Sciatic nerve (tissue), 2 donors: ENCODE results near the gene CES5A. TPM values are rescaled to one million over a fixed set of nuclear protein-coding genes. Genes with fewer than 3 reads are reported as not detected.
"Not testable (repeated sequence)": the region's sequence is repeated elsewhere in the genome, so short reads cannot be mapped to it uniquely, and the experiment has no call there.

Experiments
- ATAC-seq: fragments of 200-7000 bp; cut with Tn5 transposase; one replicate; pipeline ENCODE4 v1.9.1; 2020; ENCODE audit warnings: mild to moderate bottlenecking, moderate library complexity
- DNase-seq: peaks from one replicate; pipeline ENCODE4 v3.0.0-alpha.2; 2020; ENCODE audit warnings: low spot score
- intact Hi-C: fragments of 100-400 bp; cut with DNase I; formaldehyde crosslinking; loops from one replicate; pipeline ENCODE4 v1.14.2; 2022
- total RNA-seq: library from RNA; stranded (reverse); fragmentation: NEBNext Ultra II Directional; extraction: Animal tissue kit (Norgen Biotek cat#: 25700); gene quantifications from one replicate; pipeline ENCODE4 v1.2.1, GENCODE V29; 2021
- donor health status: DM: no; HTN: no; CAD: no.
- donor health status: DM: no; HTN: no; CAD: no.

CES5A gene
- total RNA-seq, 1 donor from 2014 or later, result not detected

DNA sequence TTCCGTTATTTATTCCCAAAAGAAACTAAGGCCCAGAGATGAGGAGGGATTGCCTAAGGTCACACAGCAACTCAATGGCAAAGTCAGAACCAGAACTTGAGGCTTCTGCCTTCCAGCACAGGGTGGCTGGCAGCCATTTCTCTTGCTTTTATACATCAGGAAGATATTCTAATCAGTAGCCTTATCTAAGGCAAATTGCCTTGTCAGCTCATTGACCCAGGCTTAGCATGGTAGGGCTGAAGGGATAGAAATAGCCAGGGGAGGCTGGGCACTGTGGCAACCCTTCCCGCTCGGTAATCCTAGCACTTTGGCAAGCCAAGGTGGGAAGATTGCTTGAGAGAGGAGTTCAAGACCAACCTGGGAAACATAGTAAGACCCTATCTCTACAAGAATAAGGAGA lies 40.0 kb downstream of the CES5A start:
- ATAC-seq, DNase-seq, intact Hi-C loops: not testable (repeated sequence)

- DNase-seq (no peak), ATAC-seq (no peak)
- intact Hi-C loops, result no loop called here
Measured at GRCh38 chr16:55834049-55834448, 41.1 kb downstream of the CES5A start.

GRCh38 chr16:55832773-55833691 lies 42.1 kb downstream of the CES5A start, which contains the start of gene CES1:
TSS of gene CES1 (minus strand) at chr16:55833096. CDS start at chr16:55833055, 41 bp downstream.
- ATAC-seq (peak; percentile 93), DNase-seq (peak; percentile 85)
- intact Hi-C loops, result no loop called here

DNA sequence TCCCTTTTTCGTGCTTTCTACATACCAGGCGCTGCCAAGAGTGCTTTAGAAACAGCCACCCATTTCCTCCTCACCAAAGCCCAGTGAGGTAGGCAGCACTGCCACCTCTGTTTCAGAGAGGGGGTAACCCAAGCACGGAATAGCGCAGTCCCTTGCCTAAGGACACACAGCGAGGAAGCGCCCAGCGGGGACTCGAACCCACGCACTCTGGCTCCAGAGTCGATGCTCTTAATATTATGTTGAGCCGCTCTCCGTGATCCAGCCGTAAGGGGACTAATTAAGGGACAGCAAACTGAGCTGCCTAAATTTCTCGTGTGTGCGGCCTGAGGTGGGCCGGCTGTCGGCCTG lies 42.8 kb downstream of the CES5A start:
- intact Hi-C loops, result no loop called here
- ATAC-seq, result no peak
- DNase-seq, result no peak

- ATAC-seq, result no peak
- no peak for DNase-seq
- intact Hi-C loops, result no loop called here
Measured at GRCh38 chr16:55830658-55831294, 44.4 kb downstream of the CES5A start.

GRCh38 chr16:55829232-55829631 lies 45.9 kb downstream of the CES5A start:
- DNase-seq, intact Hi-C loops, ATAC-seq: not testable (repeated sequence)

DNA sequence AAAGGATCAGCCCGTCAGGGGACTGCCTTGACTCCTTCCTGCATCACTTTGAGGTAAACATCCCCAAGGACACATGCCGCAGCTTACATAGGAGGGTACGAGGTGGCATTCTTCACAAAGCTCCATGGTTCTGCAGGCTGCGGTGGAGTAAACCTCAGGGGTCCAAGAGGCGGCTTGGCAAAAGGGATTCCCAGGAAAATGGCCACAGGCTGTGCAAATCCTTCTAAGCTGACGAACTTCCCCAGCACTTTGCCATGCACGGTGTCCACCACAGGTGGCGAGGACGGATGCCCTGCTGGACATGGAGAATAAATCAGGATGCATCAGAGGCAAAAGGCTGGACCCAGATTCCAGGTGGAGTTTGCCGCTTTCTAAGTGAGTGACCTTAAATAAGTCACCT lies 46.5 kb downstream of the CES5A start:
- intact Hi-C loops, result no loop called here
- ATAC-seq, result no peak
- DNase-seq, result no peak

- DNase-seq, result no peak
- intact Hi-C loops, result no loop called here
Measured at GRCh38 chr16:55825115-55825728, 50.0 kb downstream of the CES5A start.

GRCh38 chr16:55824473-55825000 lies 50.6 kb downstream of the CES5A start:
- intact Hi-C loops, result no loop called here
- ATAC-seq (no peak), DNase-seq (no peak)

More at GRCh38 chr16:55825115-55825728, 50.0 kb downstream of the CES5A start:
- ATAC-seq, result no peak

- DNase-seq, result no peak
- ATAC-seq, result no peak
- intact Hi-C loops, result no loop called here
Measured at GRCh38 chr16:55822280-55822810, 52.8 kb downstream of the CES5A start.

- DNase-seq, result no peak
- no peak for ATAC-seq
- intact Hi-C loops, result no loop called here
Measured at GRCh38 chr16:55821210-55821609, 54.0 kb downstream of the CES5A start.

- intact Hi-C loops, result no loop called here
- ATAC-seq, result no peak
Measured at GRCh38 chr16:55820615-55821014, 54.6 kb downstream of the CES5A start.

GRCh38 chr16:55817236-55817912 lies 57.8 kb downstream of the CES5A start:
- intact Hi-C loops, result no loop called here

More at GRCh38 chr16:55820615-55821014, 54.6 kb downstream of the CES5A start:
- no peak for DNase-seq

GRCh38 chr16:55816222-55816621 lies 59.0 kb downstream of the CES5A start:
- ATAC-seq, intact Hi-C loops, DNase-seq: not testable (repeated sequence)

More at GRCh38 chr16:55817236-55817912, 57.8 kb downstream of the CES5A start:
- ATAC-seq, result no peak
- DNase-seq, result no peak

DNA sequence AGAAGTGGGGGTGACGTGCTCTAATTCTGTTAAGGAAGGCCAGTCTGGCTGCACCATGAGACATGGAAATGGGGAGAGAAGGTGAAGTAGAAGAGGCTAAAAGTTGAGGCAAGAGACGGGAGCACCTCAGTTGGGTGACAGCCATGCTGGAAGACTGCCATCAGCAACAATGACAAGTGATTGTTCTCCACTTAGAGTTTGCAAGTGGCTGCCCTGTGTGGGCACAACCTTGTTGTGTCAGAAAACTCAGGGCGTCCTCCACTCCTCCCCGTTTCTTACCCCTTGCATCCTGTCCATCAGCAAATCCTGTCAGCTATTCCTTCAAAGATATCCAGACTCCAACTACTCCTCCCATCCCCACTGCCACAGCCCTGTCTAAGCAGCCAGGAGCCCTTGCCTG lies 59.9 kb downstream of the CES5A start:
- ATAC-seq (no peak), DNase-seq (no peak)
- intact Hi-C loops, result no loop called here

GRCh38 chr16:55814174-55814573 lies 61.0 kb downstream of the CES5A start:
- ATAC-seq, intact Hi-C loops: not testable (repeated sequence)

GRCh38 chr16:55813730-55814129 lies 61.4 kb downstream of the CES5A start:
- intact Hi-C loops, result not testable (repeated sequence)

More at GRCh38 chr16:55814174-55814573, 61.0 kb downstream of the CES5A start:
- not testable (repeated sequence) for DNase-seq

GRCh38 chr16:55812951-55813350 lies 62.2 kb downstream of the CES5A start:
- no peak for DNase-seq
- intact Hi-C loops, result no loop called here
- ATAC-seq, result peak; percentile 28

More at GRCh38 chr16:55813730-55814129, 61.4 kb downstream of the CES5A start:
- not testable (repeated sequence) for ATAC-seq, DNase-seq
